Jurkat, Clone E6-1 (cell line): ENCODE results near the gene LRP11.

Experiments
- DNase-seq: peaks from one replicate; pipeline ENCODE4 v3.0.0-alpha.2; 2011; ENCODE audit warnings: low read depth, low spot score
- H3K4me3 ChIP-seq: 2 replicates; pipeline ENCODE4 v1.5.1; 2011; ENCODE audit warnings: mild to moderate bottlenecking, low read length, control low read depth, moderate library complexity

The LRP11 gene

DNA sequence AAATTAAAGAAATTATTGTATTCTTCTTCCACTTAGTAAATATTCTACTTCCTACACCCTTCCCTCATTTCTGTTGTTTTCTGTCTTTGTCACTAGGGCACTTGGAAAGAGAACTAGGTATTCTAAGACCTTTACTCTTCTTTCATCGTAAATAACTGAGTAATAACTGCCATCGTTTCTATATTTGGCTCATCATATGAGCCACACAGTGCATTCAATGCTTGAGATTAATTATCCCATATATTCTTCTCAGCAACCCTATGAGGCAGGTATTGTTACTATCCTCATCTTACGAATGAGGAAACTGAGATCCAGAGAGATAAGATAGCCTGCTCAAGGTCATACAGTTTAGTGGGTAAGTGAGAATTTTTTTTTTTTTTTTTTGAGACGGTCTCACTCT lies 38.9 kb downstream of the LRP11 start:
- no peak for DNase-seq
- H3K4me3 ChIP-seq: no peak overlapping the region

- DNase-seq: no peak
- no peak overlapping the region for H3K4me3 ChIP-seq
Measured at GRCh38 chr6:149823013-149823412, 41.1 kb downstream of the LRP11 start.

DNA sequence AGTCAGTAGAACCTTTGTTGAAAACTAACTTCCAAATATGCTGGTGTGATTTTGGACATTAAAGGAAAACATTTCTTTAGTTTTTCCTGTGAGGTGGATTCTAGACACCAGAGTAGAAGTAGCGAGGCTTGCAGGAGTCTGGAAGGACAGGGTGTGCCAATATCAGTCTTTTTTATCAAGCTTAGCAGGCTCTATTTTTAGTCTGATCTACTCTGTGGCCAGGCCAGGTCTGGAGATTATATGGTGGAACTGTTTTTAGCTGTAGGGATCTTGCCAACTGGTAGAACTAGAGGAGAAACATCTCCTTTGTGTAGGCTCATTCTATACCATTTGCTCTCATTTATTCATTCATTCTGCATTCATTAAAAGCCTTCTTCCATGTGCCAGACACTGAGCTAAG lies 42.7 kb downstream of the LRP11 start:
- H3K4me3 ChIP-seq: no peak overlapping the region
- no peak for DNase-seq

DNA sequence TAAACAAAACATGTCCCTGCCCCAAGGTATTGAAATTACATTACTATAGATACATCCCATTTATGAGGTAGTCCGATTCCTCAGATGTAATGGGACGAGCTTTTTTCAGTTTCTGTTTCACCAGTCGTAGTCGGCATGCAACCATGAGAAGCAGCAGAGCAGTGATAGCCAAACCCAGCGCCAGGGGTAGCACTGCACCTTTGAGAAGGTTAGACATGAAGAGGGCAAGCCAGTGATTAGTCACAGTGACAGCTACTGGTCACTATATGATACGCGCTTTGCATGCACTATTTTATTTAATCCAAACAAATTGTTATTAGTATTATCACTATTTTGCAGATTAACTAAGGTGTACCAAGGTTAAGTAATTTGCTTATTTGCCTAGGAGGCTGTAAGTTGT lies 43.7 kb downstream of the LRP11 start:
- DNase-seq: no peak
- H3K4me3 ChIP-seq: no peak overlapping the region

DNA sequence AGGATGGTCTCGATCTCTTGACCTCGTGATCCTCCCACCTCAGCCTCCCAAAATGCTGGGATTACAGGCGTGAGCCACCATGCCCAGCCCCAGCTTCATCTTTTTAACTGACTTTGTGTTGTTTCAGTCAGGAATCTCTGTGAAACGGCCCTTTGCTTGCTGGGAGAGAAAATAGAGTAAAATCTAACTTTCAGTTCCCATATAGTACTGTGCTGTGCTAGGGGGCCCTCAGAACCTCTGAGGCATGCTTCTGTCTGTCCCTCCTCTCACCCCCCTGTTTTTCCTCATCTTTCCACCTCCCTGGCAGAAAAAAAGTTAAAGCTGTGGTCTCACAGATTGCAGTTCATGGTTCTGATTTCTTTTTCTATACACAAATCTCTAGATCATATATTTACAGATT lies 48.4 kb downstream of the LRP11 start:
- H3K4me3 ChIP-seq: no peak overlapping the region
- DNase-seq: no peak

DNA sequence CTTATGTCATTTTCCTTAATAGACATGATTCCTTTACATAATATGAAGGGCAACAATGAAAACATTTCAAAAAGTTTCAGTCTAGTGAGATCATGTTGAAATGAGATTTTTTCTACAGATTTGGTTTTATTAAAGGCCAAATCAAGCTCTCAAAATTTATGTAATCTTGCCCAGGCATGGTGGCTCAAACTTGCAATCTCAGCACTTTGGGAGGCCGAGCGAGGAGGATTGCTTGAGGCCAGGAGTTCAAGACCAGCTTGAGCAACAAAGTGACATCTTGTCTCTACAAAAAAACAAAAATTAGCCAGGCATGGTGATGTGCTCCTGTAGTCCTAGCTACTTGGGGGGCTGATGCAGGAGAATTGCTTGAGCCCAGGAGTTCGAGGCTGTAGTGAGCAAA lies 50.8 kb downstream of the LRP11 start:
- no peak for DNase-seq

GRCh38 chr6:149809798-149810197 lies 54.4 kb downstream of the LRP11 start:
- no peak overlapping the region for H3K4me3 ChIP-seq
- DNase-seq: peak; percentile 66

More for the DNA sequence above, 50.8 kb downstream of the LRP11 start:
- H3K4me3 ChIP-seq: no peak overlapping the region

GRCh38 chr6:149806127-149806526 lies 58.0 kb downstream of the LRP11 start:
- DNase-seq: peak; percentile 51

DNA sequence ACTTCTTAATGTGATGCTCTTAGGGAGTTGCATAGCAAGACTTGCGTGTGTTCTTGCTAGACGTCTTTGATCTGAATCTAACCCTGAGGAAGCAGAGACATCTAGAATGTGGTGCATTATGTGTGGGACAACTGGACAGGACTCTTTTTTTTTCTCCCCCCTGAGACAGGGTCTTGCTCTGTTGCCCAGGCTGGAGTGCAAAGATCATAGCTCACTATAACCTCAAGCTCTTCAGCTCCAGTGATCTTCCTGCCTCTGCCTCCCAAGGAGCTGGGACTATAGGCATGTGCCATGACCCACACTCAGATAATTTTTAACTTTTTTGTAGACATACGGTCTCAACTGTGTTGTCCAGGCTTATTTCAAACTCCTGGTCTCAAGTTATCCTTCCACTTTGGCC lies 80.6 kb downstream of the LRP11 start:
- no peak overlapping the region for H3K4me3 ChIP-seq
- DNase-seq: no peak

More at GRCh38 chr6:149806127-149806526, 58.0 kb downstream of the LRP11 start:
- no peak overlapping the region for H3K4me3 ChIP-seq

GRCh38 chr6:149782337-149782736 lies 81.8 kb downstream of the LRP11 start:
- no peak overlapping the region for H3K4me3 ChIP-seq
- DNase-seq: no peak

GRCh38 chr6:149781715-149782114 lies 82.4 kb downstream of the LRP11 start:
- no peak for DNase-seq
- no peak overlapping the region for H3K4me3 ChIP-seq

DNA sequence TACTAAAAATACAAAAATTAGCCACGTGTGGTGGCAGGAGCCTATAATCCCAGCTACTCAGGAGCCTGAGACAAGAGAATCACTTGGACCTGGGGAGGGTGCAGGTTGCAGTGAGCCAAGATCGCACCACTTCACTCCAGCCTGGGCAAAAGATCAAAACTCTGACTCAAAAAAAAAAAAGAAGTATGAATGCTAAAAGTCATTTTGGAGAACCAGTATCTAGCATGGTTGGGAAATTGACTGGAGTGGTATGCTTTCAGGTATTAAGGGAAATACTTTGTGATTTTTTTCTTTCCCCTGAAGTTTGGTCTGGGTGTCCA lies 84.6 kb downstream of the LRP11 start:
- DNase-seq: no peak
- H3K4me3 ChIP-seq: no peak overlapping the region

GRCh38 chr6:149777624-149778023 lies 86.5 kb downstream of the LRP11 start:
- DNase-seq: no peak
- H3K4me3 ChIP-seq: no peak overlapping the region

DNA sequence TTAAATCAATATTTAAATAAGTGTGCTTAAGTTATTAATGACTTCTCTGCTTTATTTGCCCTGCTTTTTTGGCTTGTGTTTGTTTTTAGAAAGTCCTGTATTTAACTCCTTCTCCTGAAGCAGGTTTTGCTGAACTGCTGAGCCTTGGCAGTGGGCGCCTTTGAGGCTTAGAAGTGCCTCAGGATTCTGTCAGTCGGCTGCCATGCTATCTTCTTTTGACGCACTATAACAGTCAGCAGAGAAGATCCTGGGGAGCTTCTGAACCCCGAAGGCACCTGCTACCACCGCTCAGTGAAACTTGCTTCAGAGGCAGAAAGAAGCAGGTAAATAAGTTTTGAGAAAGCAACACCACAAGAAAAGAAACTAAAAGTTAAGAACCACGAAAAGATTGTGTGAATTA lies 92.2 kb downstream of the LRP11 start:
- no peak overlapping the region for H3K4me3 ChIP-seq
- no peak for DNase-seq

- H3K4me3 ChIP-seq: no peak overlapping the region
- DNase-seq: no peak
Measured at GRCh38 chr6:149771185-149771584, 93.0 kb downstream of the LRP11 start.

DNA sequence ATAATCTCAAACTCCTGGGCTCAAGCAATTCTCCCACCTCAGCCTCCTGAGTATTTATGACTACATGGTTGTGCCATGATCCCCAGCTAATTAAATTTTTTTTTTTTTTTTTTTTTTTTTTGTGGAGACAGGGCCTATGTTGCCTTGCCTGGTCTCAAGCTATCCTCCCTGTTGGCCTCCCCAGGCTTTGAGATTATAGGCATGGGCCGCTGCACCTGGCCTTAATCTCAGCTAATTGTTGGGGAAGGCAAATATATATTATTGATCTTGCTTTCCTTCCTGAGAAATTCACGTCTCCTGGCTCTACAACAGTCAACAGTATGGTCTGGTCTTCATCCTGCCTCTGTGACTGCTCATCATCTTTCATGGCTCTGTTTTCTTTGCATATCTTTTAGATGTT lies 94.5 kb downstream of the LRP11 start:
- DNase-seq: no peak
- H3K4me3 ChIP-seq: no peak overlapping the region
